Measurements from ENCODE around the gene GNG13. TPM values are rescaled to one million over a fixed set of nuclear protein-coding genes. Genes with fewer than 3 reads are reported as not detected.
"Not testable (repeated sequence)": the region's sequence is repeated elsewhere in the genome, so short reads cannot be mapped to it uniquely, and the experiment has no call there.

Gene GNG13
- total RNA-seq, 1 experiment from 2014 or later, result not detected

DNA sequence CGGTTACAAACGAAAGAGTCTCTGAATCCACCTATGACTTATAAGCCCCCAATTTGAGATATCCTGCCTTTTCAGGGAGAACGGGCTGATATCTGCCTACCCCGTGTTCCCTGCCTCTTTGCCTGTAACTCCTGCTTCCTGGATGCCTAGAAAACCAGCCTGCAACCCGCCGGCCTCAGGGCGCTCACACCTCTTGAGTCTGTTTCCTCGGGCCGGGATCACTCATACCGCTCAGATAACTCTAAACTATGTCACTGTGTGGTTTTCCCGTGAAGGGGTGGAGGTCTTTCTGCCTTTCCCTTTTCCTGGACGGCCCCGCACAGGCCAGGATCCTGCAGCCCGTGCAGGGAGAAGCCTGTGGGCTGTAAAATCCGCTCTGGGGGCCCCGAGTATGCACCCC is 22.7 kb downstream of the GNG13 start:
- Histone ChIP-seq H3K27me3 (replicated peaks; ENCODE audit: insufficient read depth, low read depth, low read length, poor library complexity) (peaks cover 3% of the 10 kb centered on the region), H3K4me1 (ENCODE audit: insufficient read depth, low read length, poor library complexity, severe bottlenecking) (no peaks in the 10 kb centered on the region), H3K36me3 (ENCODE audit: insufficient read depth, low read length, poor library complexity, severe bottlenecking) (no peaks in the 10 kb centered on the region), H3K9me3 (ENCODE audit: low read depth, low read length, poor library complexity, severe bottlenecking) (no peaks in the 10 kb centered on the region), H3K4me3 (ENCODE audit: low read depth, low read length, poor library complexity, severe bottlenecking) (no peak overlapping the region), H3K27ac (ENCODE audit: low read depth, low read length, poor library complexity, severe bottlenecking) (no peak overlapping the region)
- TF ChIP-seq EZH2 (IDR thresholded peaks at IDR 0.05; ENCODE audit: borderline replicate concordance, low read depth, low read length, poor library complexity, severe bottlenecking) (no peak), CTCF (conservative IDR thresholded peaks at IDR 0.05; ENCODE audit: low read depth, low read length) (no peak)
- DNase-seq (ENCODE audit: low spot score), result no peak
- intact Hi-C loops (cut with micrococcal nuclease; ENCODE audit: unreplicated experiment), result no loop called here
- ChIA-PET POLR2A (ENCODE audit: low non-redundant PET) (no interaction called here), CTCF (no interaction called here)
- BruUV-seq (replicated peaks), result no TSS peak

- Histone ChIP-seq H3K4me1 (ENCODE audit: insufficient read depth, low read length, poor library complexity, severe bottlenecking) (no peaks in the 10 kb centered on the region), H3K27ac (ENCODE audit: low read depth, low read length, poor library complexity, severe bottlenecking) (no peak overlapping the region), H3K4me3 (ENCODE audit: low read depth, low read length, poor library complexity, severe bottlenecking) (no peak overlapping the region), H3K9me3 (ENCODE audit: low read depth, low read length, poor library complexity, severe bottlenecking) (no peaks in the 10 kb centered on the region), H3K36me3 (ENCODE audit: insufficient read depth, low read length, poor library complexity, severe bottlenecking) (no peaks in the 10 kb centered on the region), H3K27me3 (replicated peaks; ENCODE audit: insufficient read depth, low read depth, low read length, poor library complexity) (no peaks in the 10 kb centered on the region)
- CTCF ChIA-PET, result no interaction called here
- DNase-seq (ENCODE audit: low spot score), result no peak
- BruUV-seq (replicated peaks), result no TSS peak
- intact Hi-C loops (cut with micrococcal nuclease; ENCODE audit: unreplicated experiment), result no loop called here
- POLR2A ChIA-PET (ENCODE audit: low non-redundant PET), result no interaction called here
- no peak for TF ChIP-seq CTCF (conservative IDR thresholded peaks at IDR 0.05; ENCODE audit: low read depth, low read length)
- no peak for TF ChIP-seq EZH2 (IDR thresholded peaks at IDR 0.05; ENCODE audit: borderline replicate concordance, low read depth, low read length, poor library complexity, severe bottlenecking)
Measured at GRCh38 chr16:776824-777223, 23.7 kb downstream of the GNG13 start.

- POLR2A ChIA-PET (ENCODE audit: low non-redundant PET), result not testable (repeated sequence)
Measured at GRCh38 chr16:776298-776697, 24.2 kb downstream of the GNG13 start.

GRCh38 chr16:775236-775796 is 25.2 kb downstream of the GNG13 start:
- Histone ChIP-seq H3K9me3 (ENCODE audit: low read depth, low read length, poor library complexity, severe bottlenecking) (no peaks in the 10 kb centered on the region), H3K4me3 (ENCODE audit: low read depth, low read length, poor library complexity, severe bottlenecking) (no peak overlapping the region), H3K4me1 (ENCODE audit: insufficient read depth, low read length, poor library complexity, severe bottlenecking) (no peaks in the 10 kb centered on the region), H3K27ac (ENCODE audit: low read depth, low read length, poor library complexity, severe bottlenecking) (no peak overlapping the region), H3K27me3 (replicated peaks; ENCODE audit: insufficient read depth, low read depth, low read length, poor library complexity) (no peaks in the 10 kb centered on the region), H3K36me3 (ENCODE audit: insufficient read depth, low read length, poor library complexity, severe bottlenecking) (no peaks in the 10 kb centered on the region)
- no TSS peak for BruUV-seq (replicated peaks)
- intact Hi-C loops (cut with micrococcal nuclease; ENCODE audit: unreplicated experiment), result no loop called here
- no peak for TF ChIP-seq CTCF (conservative IDR thresholded peaks at IDR 0.05; ENCODE audit: low read depth, low read length)
- DNase-seq (ENCODE audit: low spot score), result no peak
- ChIA-PET CTCF (no interaction called here), POLR2A (ENCODE audit: low non-redundant PET) (no interaction called here)

More at GRCh38 chr16:776298-776697, 24.2 kb downstream of the GNG13 start:
- DNase-seq (ENCODE audit: low spot score); H3K4me1 ChIP-seq (ENCODE audit: insufficient read depth, low read length, poor library complexity, severe bottlenecking); BruUV-seq (replicated peaks); H3K27ac ChIP-seq (ENCODE audit: low read depth, low read length, poor library complexity, severe bottlenecking); H3K9me3 ChIP-seq (ENCODE audit: low read depth, low read length, poor library complexity, severe bottlenecking); CTCF ChIA-PET; H3K36me3 ChIP-seq (ENCODE audit: insufficient read depth, low read length, poor library complexity, severe bottlenecking); H3K27me3 ChIP-seq (replicated peaks; ENCODE audit: insufficient read depth, low read depth, low read length, poor library complexity); H3K4me3 ChIP-seq (ENCODE audit: low read depth, low read length, poor library complexity, severe bottlenecking); intact Hi-C loops (cut with micrococcal nuclease; ENCODE audit: unreplicated experiment): not testable (repeated sequence)
